H9 (cell line): Measurements from ENCODE around the gene JMJD1C. TPM values are rescaled to one million over a fixed set of nuclear protein-coding genes. Genes with fewer than 3 reads are reported as not detected.

Experiments used
- DNase-seq: peaks from one replicate; pipeline ENCODE4 v3.0.0-alpha.2; 2017
- H2AFZ ChIP-seq: one replicate; pipeline ENCODE4 v1.6.1; 2013; ENCODE audit warnings: mild to moderate bottlenecking, low read length, control low read depth, moderate library complexity
- H2AK5ac ChIP-seq: 2 replicates; pipeline ENCODE4 v1.6.1; 2013; ENCODE audit warnings: low read length, control low read depth, mixed read lengths; ENCODE audit not compliant: insufficient read length
- H2BK120ac ChIP-seq: one replicate; pipeline ENCODE4 v1.6.1; 2013; ENCODE audit warnings: low read depth, mild to moderate bottlenecking, low read length, control low read depth, inconsistent platforms; ENCODE audit not compliant: poor library complexity, severe bottlenecking
- H2BK12ac ChIP-seq: 2 replicates; pipeline ENCODE4 v1.6.1; 2013; ENCODE audit warnings: low read length, control low read depth, mixed read lengths, low read depth; ENCODE audit not compliant: insufficient read length
- H2BK15ac ChIP-seq: 2 replicates; pipeline ENCODE4 v1.6.1; 2013; ENCODE audit warnings: low read depth, low read length, control low read depth
- H2BK20ac ChIP-seq: one replicate; pipeline ENCODE4 v1.6.1; 2013; ENCODE audit warnings: low read depth, mild to moderate bottlenecking, low read length, control low read depth, inconsistent platforms; ENCODE audit not compliant: poor library complexity, severe bottlenecking
- H2BK5ac ChIP-seq: 2 replicates; pipeline ENCODE4 v1.6.1; 2013; ENCODE audit warnings: low read length, control low read depth, mixed read lengths; ENCODE audit not compliant: insufficient read length
- H3K14ac ChIP-seq: 2 replicates; pipeline ENCODE4 v1.6.1; 2013; ENCODE audit warnings: low read length, control low read depth; ENCODE audit not compliant: insufficient read depth
- H3K18ac ChIP-seq: 2 replicates; pipeline ENCODE4 v1.6.1; 2013; ENCODE audit warnings: low read depth, mild to moderate bottlenecking, mixed read lengths, low read length, control low read depth; ENCODE audit not compliant: insufficient read length
- H3K23ac ChIP-seq: 2 replicates; pipeline ENCODE4 v1.6.1; 2013; ENCODE audit warnings: low read length, control low read depth, mixed read lengths, low read depth; ENCODE audit not compliant: insufficient read length
- H3K23me2 ChIP-seq: 2 replicates; pipeline ENCODE4 v1.6.1; 2013; ENCODE audit warnings: low read depth, mild to moderate bottlenecking, mixed read lengths, low read length, control low read depth; ENCODE audit not compliant: insufficient read length, poor library complexity, severe bottlenecking
- H3K27ac ChIP-seq: 2 replicates; pipeline ENCODE4 v1.5.1; 2013; ENCODE audit warnings: low read length, control low read depth, mixed read lengths, low read depth; ENCODE audit not compliant: insufficient read length
- H3K27me3 ChIP-seq: 2 replicates; pipeline ENCODE4 v1.6.1; 2013; ENCODE audit warnings: low read length, control low read depth, inconsistent platforms; ENCODE audit not compliant: insufficient read depth
- H3K4ac ChIP-seq: 2 replicates; pipeline ENCODE4 v1.6.1; 2013; ENCODE audit warnings: low read depth, mild to moderate bottlenecking, control low read depth, inconsistent platforms, low read length, moderate library complexity
- H3K4me1 ChIP-seq: 2 replicates; pipeline ENCODE4 v1.6.1; 2013; ENCODE audit warnings: low read length, control low read depth, inconsistent platforms; ENCODE audit not compliant: insufficient read depth
- H3K4me2 ChIP-seq: 2 replicates; pipeline ENCODE4 v1.6.1; 2013; ENCODE audit warnings: low read length, control low read depth, mixed read lengths; ENCODE audit not compliant: insufficient read length, insufficient read depth
- H3K56ac ChIP-seq: 2 replicates; pipeline ENCODE4 v1.6.1; 2013; ENCODE audit warnings: low read depth, mild to moderate bottlenecking, mixed read lengths, low read length, control low read depth; ENCODE audit not compliant: insufficient read length
- H3K79me1 ChIP-seq: 2 replicates; pipeline ENCODE4 v1.6.1; 2013; ENCODE audit warnings: low read depth, mild to moderate bottlenecking, moderate library complexity, low read length, control low read depth, inconsistent platforms; ENCODE audit not compliant: insufficient read depth, poor library complexity, severe bottlenecking
- H3K79me2 ChIP-seq: 2 replicates; pipeline ENCODE4 v1.6.1; 2013; ENCODE audit warnings: low read length, control low read depth, inconsistent platforms; ENCODE audit not compliant: insufficient read depth
- H3K9ac ChIP-seq: 2 replicates; pipeline ENCODE4 v1.6.1; 2013; ENCODE audit warnings: low read length, control low read depth, mixed read lengths; ENCODE audit not compliant: insufficient read length; ENCODE audit errors: extremely low read depth
- H3K9me3 ChIP-seq: one replicate; pipeline ENCODE4 v1.6.1; 2013; ENCODE audit warnings: low read depth, low read length, inconsistent platforms; ENCODE audit not compliant: control insufficient read depth
- H3T11ph ChIP-seq: one replicate; pipeline ENCODE4 v1.6.1; 2013; ENCODE audit warnings: mild to moderate bottlenecking, low read length, control low read depth, inconsistent platforms
- H4K20me1 ChIP-seq: one replicate; pipeline ENCODE4 v1.6.1; 2013; ENCODE audit not compliant: control insufficient read depth, insufficient read length, insufficient read depth
- H4K5ac ChIP-seq: 2 replicates; pipeline ENCODE4 v1.6.1; 2013; ENCODE audit warnings: low read depth, mild to moderate bottlenecking, mixed read lengths, low read length, control low read depth; ENCODE audit not compliant: insufficient read length
- H4K8ac ChIP-seq: replicated peaks from 2 replicates; pipeline ENCODE4 v1.6.1; 2013; ENCODE audit warnings: low read length, control low read depth, mixed read lengths, low read depth; ENCODE audit not compliant: insufficient read length
- H4K91ac ChIP-seq: 2 replicates; pipeline ENCODE4 v1.6.1; 2013; ENCODE audit warnings: low read depth, mild to moderate bottlenecking, moderate library complexity, mixed read lengths, low read length, control low read depth; ENCODE audit not compliant: insufficient read length
- H3K27ac Mint-ChIP-seq, 3 experiments: 2 replicates in 2 of 3; 3 replicates in 1 of 3; pipeline ENCODE4 v1.8.0; 2020 to 2021; ENCODE audit warnings: mixed read lengths in 3 of 3, mild to moderate bottlenecking in 1 of 3, moderate library complexity in 1 of 3
- H3K27me3 Mint-ChIP-seq: 2 replicates; pipeline ENCODE4 v1.8.0; 2021; ENCODE audit warnings: low read depth, mild to moderate bottlenecking, moderate library complexity, mixed read lengths
- H3K36me3 Mint-ChIP-seq, 3 experiments: 2 replicates in 2 of 3; 3 replicates in 1 of 3; pipeline ENCODE4 v1.8.0; 2020 to 2021; ENCODE audit warnings: low read depth in 3 of 3, mixed read lengths in 3 of 3; ENCODE audit not compliant: insufficient read depth in 1 of 3
- H3K4me1 Mint-ChIP-seq, 2 experiments: 2 replicates each; pipeline ENCODE4 v1.8.0; 2020; ENCODE audit warnings: mixed read lengths in 2 of 2
- H3K4me3 Mint-ChIP-seq, 2 experiments: 2 replicates in 1 of 2; 3 replicates in 1 of 2; pipeline ENCODE4 v1.8.0; 2020 to 2021; ENCODE audit warnings: mild to moderate bottlenecking in 2 of 2, mixed read lengths in 2 of 2, moderate library complexity in 1 of 2
- H3K9me3 Mint-ChIP-seq, 2 experiments: 2 replicates in 1 of 2; 3 replicates in 1 of 2; pipeline ENCODE4 v1.8.0; 2020; ENCODE audit warnings: mild to moderate bottlenecking in 2 of 2, mixed read lengths in 2 of 2, moderate library complexity in 1 of 2
- WGBS: extraction: QIAGEN DNeasy Blood & Tissue Kit; methylation state at CpG from one replicate; pipeline ENCODE4 v1.1.7; 2013; ENCODE audit warnings: missing lambda C conversion rate, low lambda C conversion rate, mixed read lengths; ENCODE audit not compliant: insufficient read length; ENCODE audit errors: extremely low coverage; 5-methylcytosine and 5-hydroxymethylcytosine counted together
- total RNA-seq: library from RNA; stranded (reverse); gene quantifications from 2 replicates; pipeline ENCODE4 v1.2.1, GENCODE V29; 2021
- TF ChIP-seq, protein P1 (sequence below): fragments of 200-600 bp; sonication (generic); conservative IDR thresholded peaks from 3 replicates; pipeline ENCODE4 v1.8.0; 2021; ENCODE audit warnings: antibody characterized with exemption, mild to moderate bottlenecking

The JMJD1C gene
- total RNA-seq, 1 experiment from 2014 or later = 200 TPM

DNA sequence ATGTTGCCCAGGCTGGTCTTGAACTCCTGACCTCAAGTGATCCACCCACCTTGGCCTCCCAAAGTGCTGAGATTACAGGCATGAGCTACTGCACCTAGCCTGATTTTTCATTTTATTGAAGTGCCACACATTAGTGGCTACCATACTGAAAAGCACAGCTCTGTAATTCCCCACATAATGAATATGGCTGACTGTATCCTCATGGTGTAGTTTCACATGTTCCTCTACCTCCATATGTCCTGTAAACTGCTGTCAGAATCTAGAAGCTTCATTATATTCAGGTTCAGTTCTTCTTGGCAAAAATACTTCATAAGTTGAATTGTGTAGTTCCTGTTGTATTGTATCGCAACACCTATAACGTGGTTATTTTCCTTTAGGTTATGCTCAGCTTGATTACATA lies 11.1 kb downstream of the JMJD1C start:
- no peak overlapping the region for H2BK15ac ChIP-seq
- H3K18ac ChIP-seq = no peak overlapping the region
- no peak overlapping the region for H2BK120ac ChIP-seq
- no peak overlapping the region for H2BK20ac ChIP-seq
- no peak overlapping the region for H3K4ac ChIP-seq
- H2AFZ ChIP-seq = no peak overlapping the region
- H3K23me2 ChIP-seq = no peaks in the 10 kb centered on the region
- no peaks in the 10 kb centered on the region for H3K27me3 ChIP-seq
- no peak overlapping the region for H3K4me2 ChIP-seq
- no peak overlapping the region for H2BK5ac ChIP-seq
- H2AK5ac ChIP-seq = no peak overlapping the region
- TF ChIP-seq, protein P1, sequence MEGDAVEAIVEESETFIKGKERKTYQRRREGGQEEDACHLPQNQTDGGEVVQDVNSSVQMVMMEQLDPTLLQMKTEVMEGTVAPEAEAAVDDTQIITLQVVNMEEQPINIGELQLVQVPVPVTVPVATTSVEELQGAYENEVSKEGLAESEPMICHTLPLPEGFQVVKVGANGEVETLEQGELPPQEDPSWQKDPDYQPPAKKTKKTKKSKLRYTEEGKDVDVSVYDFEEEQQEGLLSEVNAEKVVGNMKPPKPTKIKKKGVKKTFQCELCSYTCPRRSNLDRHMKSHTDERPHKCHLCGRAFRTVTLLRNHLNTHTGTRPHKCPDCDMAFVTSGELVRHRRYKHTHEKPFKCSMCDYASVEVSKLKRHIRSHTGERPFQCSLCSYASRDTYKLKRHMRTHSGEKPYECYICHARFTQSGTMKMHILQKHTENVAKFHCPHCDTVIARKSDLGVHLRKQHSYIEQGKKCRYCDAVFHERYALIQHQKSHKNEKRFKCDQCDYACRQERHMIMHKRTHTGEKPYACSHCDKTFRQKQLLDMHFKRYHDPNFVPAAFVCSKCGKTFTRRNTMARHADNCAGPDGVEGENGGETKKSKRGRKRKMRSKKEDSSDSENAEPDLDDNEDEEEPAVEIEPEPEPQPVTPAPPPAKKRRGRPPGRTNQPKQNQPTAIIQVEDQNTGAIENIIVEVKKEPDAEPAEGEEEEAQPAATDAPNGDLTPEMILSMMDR = no peak
- no peaks in the 10 kb centered on the region for H3K9me3 ChIP-seq
- H4K5ac ChIP-seq = no peak overlapping the region
- no peak overlapping the region for H3T11ph ChIP-seq
- WGBS = no CpG with 5 or more reads among the region's 2 CpGs
- Mint-ChIP-seq H3K9me3 (no peaks in the 10 kb centered on the region), H3K36me3 (peaks cover 0 to 10% (median 6%) of the 10 kb centered on the region in 3 experiments; a peak in 4 of 7 replicates), H3K27ac (no peak overlapping the region; a peak in 1 of 7 replicates), H3K27me3 (no peaks in the 10 kb centered on the region), H3K4me3 (no peak overlapping the region), H3K4me1 (peaks cover 8 to 9% of the 10 kb centered on the region in 2 experiments)
- no peak overlapping the region for H3K27ac ChIP-seq
- no peak overlapping the region for H3K14ac ChIP-seq
- no peak overlapping the region for H3K23ac ChIP-seq
- H3K79me2 ChIP-seq = peaks cover 5% of the 10 kb centered on the region; the same call in 1 of the 2 replicates
- H3K56ac ChIP-seq = no peak overlapping the region
- no peak overlapping the region for H3K9ac ChIP-seq
- H3K79me1 ChIP-seq = peaks cover 6% of the 10 kb centered on the region
- H3K4me1 ChIP-seq = no peaks in the 10 kb centered on the region; the same call in 1 of the 2 replicates
- no peak overlapping the region for H2BK12ac ChIP-seq
- DNase-seq = no peak
- no peaks in the 10 kb centered on the region for H4K20me1 ChIP-seq
- no peak overlapping the region for H4K8ac ChIP-seq
- no peak overlapping the region for H4K91ac ChIP-seq
